Karpas-422 (cell line): ENCODE results near the gene SHC3. TPM values are rescaled to one million over a fixed set of nuclear protein-coding genes. Genes with fewer than 3 reads are reported as not detected.

ENCODE experiments used
- DNase-seq: peaks from one replicate; pipeline ENCODE4 v3.0.0-alpha.2; 2015
- H2AFZ ChIP-seq: fragments of 200-600 bp; sonication (generic); 2 replicates; pipeline ENCODE4 v1.6.1; 2014; ENCODE audit warnings: antibody characterized with exemption, low read length, mixed read lengths
- H3K27ac ChIP-seq: fragments of 200-600 bp; sonication (generic); 2 replicates; pipeline ENCODE4 v1.5.1; 2014; ENCODE audit warnings: mild to moderate bottlenecking, low read length, moderate library complexity
- H3K27me3 ChIP-seq: fragments of 200-600 bp; sonication (generic); 2 replicates; pipeline ENCODE4 v1.6.1; 2014; ENCODE audit warnings: low read length, mixed read lengths
- H3K36me3 ChIP-seq: fragments of 200-600 bp; sonication (generic); 2 replicates; pipeline ENCODE4 v1.6.1; 2014; ENCODE audit warnings: low read length, mixed read lengths; ENCODE audit not compliant: insufficient read depth
- H3K4me1 ChIP-seq: fragments of 200-600 bp; sonication (generic); 2 replicates; pipeline ENCODE4 v1.6.1; 2014; ENCODE audit warnings: mild to moderate bottlenecking, low read length, mixed read lengths
- H3K4me2 ChIP-seq: fragments of 200-600 bp; sonication (generic); 2 replicates; pipeline ENCODE4 v1.6.1; 2014; ENCODE audit warnings: low read length, low read depth, mild to moderate bottlenecking; ENCODE audit not compliant: poor library complexity, severe bottlenecking
- H3K4me3 ChIP-seq: fragments of 200-600 bp; sonication (generic); 2 replicates; pipeline ENCODE4 v1.5.1; 2014; ENCODE audit warnings: mild to moderate bottlenecking, antibody characterized with exemption, low read length, mixed read lengths
- H3K79me2 ChIP-seq: fragments of 200-600 bp; sonication (generic); 2 replicates; pipeline ENCODE4 v1.6.1; 2014; ENCODE audit warnings: mild to moderate bottlenecking, low read length, mixed read lengths
- H3K9ac ChIP-seq: fragments of 200-600 bp; sonication (generic); 2 replicates; pipeline ENCODE4 v1.6.0; 2014; ENCODE audit warnings: low read length
- H3K9me2 ChIP-seq: fragments of 200-600 bp; sonication (generic), shearing (Covaris generic); replicated peaks from 2 replicates; pipeline ENCODE4 v1.6.0; 2014; ENCODE audit warnings: mild to moderate bottlenecking, low read length, moderate library complexity; ENCODE audit not compliant: insufficient read depth
- H3K9me3 ChIP-seq: fragments of 300-700, 200-600 bp; sonication (generic); 2 replicates; pipeline ENCODE4 v1.6.1; 2014; ENCODE audit warnings: low read length, mixed read lengths
- H4K20me1 ChIP-seq: fragments of 200-600 bp; sonication (generic); 2 replicates; pipeline ENCODE4 v1.6.1; 2014; ENCODE audit warnings: mild to moderate bottlenecking, antibody characterized with exemption, low read length, low read depth; ENCODE audit not compliant: insufficient read depth
- total RNA-seq: library from RNA; depleted of rRNA; stranded (reverse); fragments of >200 nt; shearing (Covaris generic); gene quantifications from 2 replicates; pipeline ENCODE4 v1.2.3, GENCODE V29; 2014; ENCODE audit warnings: low replicate concordance

Gene SHC3
- total RNA-seq, 1 experiment from 2014 or later = not detected

DNA sequence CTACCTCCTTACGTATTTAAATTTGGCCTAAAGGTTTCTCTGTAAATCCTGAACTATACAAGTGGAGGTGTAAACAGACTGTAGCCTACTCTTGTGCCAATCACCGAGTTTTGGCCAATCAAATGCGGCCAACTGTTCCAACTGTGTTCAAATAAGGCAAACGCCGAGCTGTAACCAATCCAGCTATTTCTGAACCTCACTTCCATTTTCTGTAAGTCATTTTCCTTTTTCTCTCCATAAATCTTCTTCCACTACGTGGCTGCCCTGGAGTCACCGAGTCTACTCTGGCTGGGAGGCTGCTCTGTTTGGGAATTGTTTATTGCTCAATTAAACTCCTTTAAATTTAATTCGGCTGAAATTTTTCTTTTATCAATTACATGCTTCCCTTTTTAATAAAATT lies 129.0 kb downstream of the SHC3 start:
- H3K9me2 ChIP-seq = no peaks in the 10 kb centered on the region
- H4K20me1 ChIP-seq = no peaks in the 10 kb centered on the region
- H3K4me2 ChIP-seq = no peak overlapping the region
- H3K79me2 ChIP-seq = no peaks in the 10 kb centered on the region
- H3K27ac ChIP-seq = no peak overlapping the region
- H3K36me3 ChIP-seq = no peaks in the 10 kb centered on the region
- H3K9me3 ChIP-seq = no peaks in the 10 kb centered on the region
- no peaks in the 10 kb centered on the region for H3K27me3 ChIP-seq
- no peak for DNase-seq
- no peaks in the 10 kb centered on the region for H3K4me1 ChIP-seq
- H2AFZ ChIP-seq = no peak overlapping the region
- no peak overlapping the region for H3K4me3 ChIP-seq
- H3K9ac ChIP-seq = no peak overlapping the region

DNA sequence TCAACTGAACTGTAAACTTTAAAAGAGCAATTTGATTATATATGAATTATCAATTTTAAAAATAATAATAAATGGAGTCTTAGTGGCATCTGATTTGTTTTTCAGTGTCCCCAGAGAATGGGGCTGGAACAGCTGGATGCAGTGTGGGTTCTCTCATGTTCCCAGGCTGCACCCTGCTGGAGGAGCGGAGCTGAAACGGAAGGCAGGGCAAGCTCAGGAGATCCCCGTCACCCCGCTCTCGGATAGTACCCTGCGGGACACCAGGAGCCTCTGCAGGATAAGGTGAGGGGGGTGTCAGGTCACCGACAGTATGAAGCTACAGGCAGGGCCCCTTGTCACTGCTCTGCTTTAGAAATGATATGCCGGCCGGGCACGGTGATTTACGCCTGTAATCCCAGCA lies 130.0 kb downstream of the SHC3 start:
- Histone ChIP-seq H3K27ac (no peak overlapping the region), H4K20me1 (no peaks in the 10 kb centered on the region), H3K4me3 (no peak overlapping the region), H3K9ac (no peak overlapping the region), H3K9me2 (no peaks in the 10 kb centered on the region), H2AFZ (no peak overlapping the region), H3K79me2 (no peaks in the 10 kb centered on the region), H3K4me1 (no peaks in the 10 kb centered on the region), H3K4me2 (no peak overlapping the region), H3K36me3 (no peaks in the 10 kb centered on the region), H3K9me3 (no peaks in the 10 kb centered on the region), H3K27me3 (no peaks in the 10 kb centered on the region)
- no peak for DNase-seq

DNA sequence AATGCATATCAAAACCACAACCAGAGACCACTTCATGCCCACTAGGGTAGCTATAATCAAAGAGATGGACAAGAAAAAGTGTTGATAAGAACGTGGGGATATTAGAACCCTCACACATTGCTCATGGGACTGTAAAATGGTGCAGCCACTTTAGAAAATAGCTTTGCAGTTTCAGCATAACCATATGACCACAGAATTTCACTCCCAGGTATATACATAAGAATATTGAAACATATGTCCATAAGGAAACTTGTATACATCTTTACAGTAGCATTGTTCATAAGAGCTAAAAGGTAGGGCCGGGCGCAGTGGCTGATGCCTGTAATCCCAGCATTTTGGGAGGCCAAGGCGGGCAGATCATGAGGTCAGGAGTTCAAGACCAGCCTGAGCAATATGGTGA lies 131.0 kb downstream of the SHC3 start:
- H3K36me3 ChIP-seq = no peaks in the 10 kb centered on the region
- H3K4me3 ChIP-seq = no peak overlapping the region
- H2AFZ ChIP-seq = no peak overlapping the region
- no peaks in the 10 kb centered on the region for H3K27me3 ChIP-seq
- no peaks in the 10 kb centered on the region for H3K79me2 ChIP-seq
- H3K9ac ChIP-seq = no peak overlapping the region
- H4K20me1 ChIP-seq = no peaks in the 10 kb centered on the region
- no peaks in the 10 kb centered on the region for H3K9me3 ChIP-seq
- no peaks in the 10 kb centered on the region for H3K9me2 ChIP-seq
- H3K4me2 ChIP-seq = no peak overlapping the region
- no peaks in the 10 kb centered on the region for H3K4me1 ChIP-seq
- DNase-seq = no peak
- H3K27ac ChIP-seq = no peak overlapping the region

DNA sequence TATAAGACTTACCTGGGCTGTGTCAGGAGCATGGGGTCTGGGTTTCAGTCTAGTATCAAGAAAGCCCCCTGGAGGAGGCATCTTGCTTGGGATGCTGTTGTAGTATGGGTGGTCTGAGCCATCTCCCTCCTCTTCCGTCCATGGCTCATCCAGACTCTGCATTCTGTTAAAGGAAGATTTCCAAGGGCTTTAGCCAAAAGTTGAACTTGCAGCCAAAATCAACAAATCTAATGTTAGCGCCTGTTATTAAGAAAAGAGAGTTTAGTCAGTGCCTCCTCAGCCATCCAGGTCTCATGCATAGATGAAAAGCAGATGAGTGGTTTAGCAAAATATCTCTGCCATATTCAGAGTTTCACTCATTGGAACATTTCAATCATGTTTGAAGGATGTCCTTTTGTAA lies 131.8 kb downstream of the SHC3 start:
- no peak overlapping the region for H3K27ac ChIP-seq
- DNase-seq = no peak
- no peak overlapping the region for H2AFZ ChIP-seq
- H3K4me2 ChIP-seq = no peak overlapping the region
- no peaks in the 10 kb centered on the region for H3K4me1 ChIP-seq
- no peaks in the 10 kb centered on the region for H3K27me3 ChIP-seq
- no peaks in the 10 kb centered on the region for H3K9me3 ChIP-seq
- no peaks in the 10 kb centered on the region for H3K79me2 ChIP-seq
- no peaks in the 10 kb centered on the region for H3K36me3 ChIP-seq
- no peak overlapping the region for H3K9ac ChIP-seq
- no peaks in the 10 kb centered on the region for H4K20me1 ChIP-seq
- no peak overlapping the region for H3K4me3 ChIP-seq
- no peaks in the 10 kb centered on the region for H3K9me2 ChIP-seq

DNA sequence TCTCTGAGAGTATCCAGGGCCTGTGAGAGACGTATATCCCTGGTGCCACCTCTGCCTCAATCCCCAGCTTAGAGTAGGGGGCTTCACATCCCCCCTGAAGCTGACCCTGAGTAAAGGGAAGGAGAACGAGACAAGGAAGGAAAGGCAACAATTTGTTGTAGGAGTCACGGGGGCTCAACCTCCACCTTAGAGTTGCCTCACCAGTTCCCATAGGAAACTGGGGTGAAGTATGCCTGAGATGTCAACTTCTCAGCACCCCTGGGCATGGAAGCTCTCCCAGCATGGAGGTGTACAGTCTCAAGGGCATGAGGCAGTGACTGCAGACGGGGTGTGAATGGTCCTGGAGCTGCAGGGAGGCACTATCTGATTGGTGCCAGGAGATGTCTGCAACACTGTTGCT lies 133.7 kb downstream of the SHC3 start:
- H3K9me2 ChIP-seq = no peaks in the 10 kb centered on the region
- no peaks in the 10 kb centered on the region; the same call in 1 of the 2 replicates for H3K27me3 ChIP-seq
- no peaks in the 10 kb centered on the region for H4K20me1 ChIP-seq
- no peaks in the 10 kb centered on the region for H3K9me3 ChIP-seq
- no peak overlapping the region for H3K9ac ChIP-seq
- no peak overlapping the region for H3K4me3 ChIP-seq
- no peaks in the 10 kb centered on the region for H3K4me1 ChIP-seq
- H3K4me2 ChIP-seq = no peak overlapping the region
- no peak for DNase-seq
- no peaks in the 10 kb centered on the region for H3K79me2 ChIP-seq
- no peak overlapping the region for H2AFZ ChIP-seq
- no peak overlapping the region for H3K27ac ChIP-seq
- no peaks in the 10 kb centered on the region for H3K36me3 ChIP-seq

DNA sequence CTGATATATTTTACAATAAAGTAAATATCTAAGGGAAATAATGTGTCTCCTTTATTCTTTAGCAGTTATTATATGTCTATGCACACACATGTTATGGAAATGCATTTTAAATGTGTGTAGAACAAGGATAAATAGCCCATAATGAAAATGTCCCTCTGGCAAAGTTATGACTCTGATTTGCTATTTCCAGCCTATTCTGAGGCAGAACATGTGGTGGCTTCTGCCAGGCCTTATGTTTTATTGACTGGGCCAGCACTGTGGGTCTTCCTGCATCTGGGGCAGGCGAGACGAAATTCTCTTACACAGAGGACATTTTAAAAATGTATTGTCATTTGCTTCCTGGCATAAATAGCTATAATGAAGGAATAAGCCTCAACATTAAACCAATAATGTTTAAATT lies 134.5 kb downstream of the SHC3 start:
- H3K4me3 ChIP-seq = no peak overlapping the region
- no peak overlapping the region for H3K4me2 ChIP-seq
- no peak overlapping the region for H3K9ac ChIP-seq
- no peak overlapping the region for H2AFZ ChIP-seq
- no peaks in the 10 kb centered on the region for H3K9me3 ChIP-seq
- no peaks in the 10 kb centered on the region for H4K20me1 ChIP-seq
- no peak for DNase-seq
- H3K36me3 ChIP-seq = no peaks in the 10 kb centered on the region
- H3K27me3 ChIP-seq = peaks cover 3% of the 10 kb centered on the region; the same call in 1 of the 2 replicates
- H3K27ac ChIP-seq = no peak overlapping the region
- H3K9me2 ChIP-seq = no peaks in the 10 kb centered on the region
- no peaks in the 10 kb centered on the region for H3K4me1 ChIP-seq
- H3K79me2 ChIP-seq = no peaks in the 10 kb centered on the region

DNA sequence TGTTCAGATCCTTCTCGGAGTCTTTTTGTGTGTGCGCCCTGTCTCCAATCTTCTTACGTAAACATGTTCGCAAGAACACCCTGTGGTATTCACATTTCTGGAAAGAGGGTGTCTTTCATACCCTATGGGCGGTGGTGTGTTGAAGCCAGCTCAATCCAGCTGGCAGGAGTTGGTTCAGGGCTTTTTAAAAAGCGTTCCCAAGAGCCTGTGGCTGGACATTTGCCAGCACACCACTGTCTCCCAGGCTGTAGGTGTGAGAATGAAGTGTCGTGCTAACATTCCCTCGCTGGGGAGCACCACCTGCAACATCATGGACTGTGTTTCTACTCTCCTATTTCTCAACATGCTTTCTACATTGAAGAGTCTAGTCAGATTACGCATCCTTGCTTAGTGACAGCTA lies 135.6 kb downstream of the SHC3 start:
- Histone ChIP-seq H3K9me2 (no peaks in the 10 kb centered on the region), H3K79me2 (no peaks in the 10 kb centered on the region), H3K4me2 (no peak overlapping the region), H3K27ac (no peak overlapping the region), H4K20me1 (no peaks in the 10 kb centered on the region), H3K9ac (no peak overlapping the region), H2AFZ (no peak overlapping the region), H3K4me3 (no peak overlapping the region), H3K9me3 (no peaks in the 10 kb centered on the region), H3K36me3 (no peaks in the 10 kb centered on the region), H3K4me1 (peaks cover 7% of the 10 kb centered on the region), H3K27me3 (peaks cover 3% of the 10 kb centered on the region; the same call in 1 of the 2 replicates)
- DNase-seq = no peak

DNA sequence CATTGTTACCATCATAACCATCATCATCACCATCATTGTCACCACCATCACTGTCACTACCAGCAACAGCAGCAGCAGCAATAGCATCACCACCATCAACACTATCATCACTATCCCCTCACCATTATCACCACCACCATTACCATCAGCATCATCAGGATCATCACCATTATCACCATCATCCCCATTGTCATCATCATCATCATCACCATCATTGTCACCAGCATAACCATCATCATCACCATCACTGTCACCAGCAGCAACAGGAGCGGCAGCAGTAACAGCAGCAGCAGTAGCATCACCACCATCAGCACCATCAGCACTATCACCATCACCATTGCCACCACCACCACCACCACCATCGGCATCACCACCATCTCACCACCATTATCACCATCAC lies 139.0 kb downstream of the SHC3 start:
- Histone ChIP-seq H3K4me2 (no peak overlapping the region), H3K27ac (no peak overlapping the region), H4K20me1 (no peaks in the 10 kb centered on the region), H3K9me3 (no peaks in the 10 kb centered on the region), H3K4me3 (no peak overlapping the region), H3K9me2 (no peaks in the 10 kb centered on the region), H3K9ac (no peak overlapping the region), H3K36me3 (no peaks in the 10 kb centered on the region), H3K79me2 (no peaks in the 10 kb centered on the region), H3K27me3 (peaks cover 6% of the 10 kb centered on the region; the same call in 1 of the 2 replicates), H3K4me1 (peaks cover 20% of the 10 kb centered on the region), H2AFZ (no peak overlapping the region)
- no peak for DNase-seq

DNA sequence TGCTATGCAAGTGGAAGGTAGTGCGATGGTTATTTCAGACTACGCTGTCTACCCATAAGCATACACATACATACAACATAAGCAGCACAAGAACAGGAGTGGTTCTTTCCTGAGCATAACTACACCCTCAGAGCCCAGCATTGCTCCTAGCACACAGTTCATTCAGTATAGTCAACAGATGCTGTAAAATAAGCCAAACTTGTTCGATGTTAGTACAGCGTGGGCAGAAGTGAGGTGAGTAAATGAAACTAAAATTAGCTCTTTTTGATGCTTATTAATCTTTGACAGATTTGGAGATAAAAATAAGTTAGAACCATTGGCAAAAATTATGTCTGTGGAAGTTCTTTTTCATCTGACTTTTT lies 139.5 kb downstream of the SHC3 start:
- Histone ChIP-seq H3K79me2 (no peaks in the 10 kb centered on the region), H2AFZ (no peak overlapping the region), H3K9me2 (no peaks in the 10 kb centered on the region), H3K4me3 (no peak overlapping the region), H3K4me1 (peaks cover 20% of the 10 kb centered on the region), H3K27ac (no peak overlapping the region), H3K9ac (no peak overlapping the region), H3K4me2 (no peak overlapping the region), H3K27me3 (peaks cover 6% of the 10 kb centered on the region; the same call in 1 of the 2 replicates), H3K36me3 (no peaks in the 10 kb centered on the region), H4K20me1 (no peaks in the 10 kb centered on the region), H3K9me3 (no peaks in the 10 kb centered on the region)
- DNase-seq = no peak
